GM21723 (cell line): ENCODE results near the gene MDM2.

Experiments
- ATAC-seq: cut with Tn5 transposase; IDR thresholded peaks from one replicate; pipeline ENCODE4 v1.9.1; 2021; ENCODE audit warnings: mild to moderate bottlenecking, moderate library complexity; ENCODE audit not compliant: unreplicated experiment

MDM2 gene

DNA sequence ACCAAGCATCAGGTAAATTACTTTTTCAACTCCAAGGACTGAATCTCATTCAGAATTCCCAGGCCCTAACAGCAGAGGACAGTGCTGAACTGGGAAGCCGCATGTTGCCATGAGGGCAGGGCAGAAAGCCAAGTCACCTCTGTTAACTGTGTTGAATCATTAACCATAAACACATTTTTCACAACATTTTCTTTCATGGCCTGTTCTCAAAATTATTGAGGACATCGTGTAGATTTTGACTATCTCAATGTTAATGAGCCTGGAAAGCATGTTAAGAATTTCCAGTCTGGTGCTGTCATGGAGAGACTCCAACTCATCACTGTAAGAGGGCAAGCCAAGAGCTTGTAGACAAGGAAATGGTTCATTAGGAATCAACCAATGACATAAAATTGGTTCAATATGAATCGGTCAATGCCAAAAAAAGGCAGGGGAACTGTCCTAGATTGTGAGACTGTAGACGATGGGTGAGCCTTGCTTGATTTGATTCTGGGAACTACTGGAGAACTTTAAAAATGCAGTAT, 91.3 kb downstream of the MDM2 start:
- ATAC-seq, result no peak

DNA sequence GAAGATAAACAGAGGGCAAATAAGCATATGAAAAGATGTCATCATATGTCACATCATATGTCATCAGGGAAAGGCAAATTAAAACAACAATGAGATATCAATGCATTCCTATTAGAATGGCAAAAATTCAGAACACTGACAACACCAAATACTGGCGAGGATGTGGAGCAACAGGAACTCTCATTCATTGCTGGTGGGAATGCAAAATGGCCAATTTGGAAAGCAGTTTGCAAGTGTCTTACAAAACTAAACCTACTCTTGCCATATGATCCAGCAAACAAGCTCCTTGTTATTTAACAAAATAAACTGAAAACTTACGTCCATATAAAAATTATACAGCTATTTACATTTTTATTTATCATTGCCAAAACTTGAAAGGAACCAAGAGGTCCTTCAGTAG, 92.3 kb downstream of the MDM2 start:
- ATAC-seq, result no peak
